Esophagus muscularis mucosa (tissue), 4 donors: ENCODE data around the gene RBP4. TPM values are rescaled to one million over a fixed set of nuclear protein-coding genes. Genes with fewer than 3 reads are reported as not detected.

Source experiments
- DNase-seq: peaks from one replicate; pipeline ENCODE4 v3.0.0-alpha.2; 2017; ENCODE audit errors: extremely low spot score
- H3K27ac ChIP-seq, 4 donors: fragments of 200-600 bp; sonication (generic); replicated peaks in 1 of 4; 1 replicate in 3 of 4; 2 replicates in 1 of 4; pipeline ENCODE4 v1.5.1; 2016 to 2019; ENCODE audit warnings: mild to moderate bottlenecking in 1 of 4
- H3K27me3 ChIP-seq, 4 donors: fragments of 200-600 bp; sonication (generic); one replicate each; pipeline versions ENCODE4 v1.5.1 to v1.6.0; 2016 to 2019
- H3K36me3 ChIP-seq, 4 donors: fragments of 200-600 bp; sonication (generic); one replicate each; pipeline ENCODE4 v1.5.1; 2016 to 2019
- H3K4me1 ChIP-seq, 4 donors: fragments of 200-600 bp; sonication (generic); one replicate each; pipeline ENCODE4 v1.5.1; 2016 to 2019
- H3K4me3 ChIP-seq, 4 donors: fragments of 200-600 bp; sonication (generic); 1 replicate in 2 of 4; 2 replicates in 2 of 4; pipeline ENCODE4 v1.5.1; 2016 to 2019; ENCODE audit warnings: mild to moderate bottlenecking in 4 of 4, moderate library complexity in 1 of 4
- H3K9me3 ChIP-seq, 4 donors: fragments of 200-600 bp; sonication (generic); 1 replicate in 3 of 4; 2 replicates in 1 of 4; pipeline ENCODE4 v1.5.1; 2016 to 2019
- EP300 ChIP-seq: sonication (generic); formaldehyde crosslinking; IDR thresholded peaks from one replicate; pipeline ENCODE4 v1.6.1; 2017; ENCODE audit warnings: antibody characterized with exemption
- POLR2A ChIP-seq: fragments of 450-650 bp; IDR thresholded peaks from one replicate; pipeline ENCODE4 v1.6.1; 2017; ENCODE audit warnings: antibody characterized with exemption, moderate library complexity, mild to moderate bottlenecking, low read depth
- POLR2AphosphoS5 ChIP-seq, 2 donors: sonication (generic); formaldehyde crosslinking; IDR thresholded peaks; one replicate each; pipeline ENCODE4 v1.6.1; 2017; ENCODE audit warnings: antibody characterized with exemption in 2 of 2
- WGBS: methylation state at CpG from one replicate; pipeline ENCODE4 v1.1.5; 2018; 5-methylcytosine and 5-hydroxymethylcytosine counted together
- intact Hi-C: fragments of 100-400 bp; cut with DNase I; formaldehyde crosslinking; loops from one replicate; pipeline ENCODE4 v1.15.1; 2023
- total RNA-seq, 4 donors: library from RNA; depleted of rRNA; stranded (reverse); fragments of >200 nt; gene quantifications; one replicate each; pipeline versions ENCODE4 v1.1.0 to v1.2.1, GENCODE V29; 2016
- TF ChIP-seq, protein P1 (sequence below), 3 experiments: fragments of 200-600 bp in 2 of 3; fragments of 450-650 bp in 1 of 3; sonication (generic) in 2 of 3; IDR thresholded peaks; one replicate each; pipeline ENCODE4 v1.5.1; 2017 to 2019; ENCODE audit warnings: antibody characterized with exemption in 3 of 3, mild to moderate bottlenecking in 2 of 3, moderate library complexity in 1 of 3

Gene RBP4
- total RNA-seq, 4 donors from 2014 or later = 0.83 to 2.0 (median 0.99) TPM; not detected in 1

- WGBS = 69% methylated on average over 1 of the region's 1 CpG
- peaks cover 0 to 33% (median 15%) of the 10 kb centered on the region in 4 donors for H3K27me3 ChIP-seq
- TF ChIP-seq POLR2AphosphoS5 (IDR thresholded peaks at IDR 0.05) (no peak), POLR2A (no peak)
- TF ChIP-seq, protein P1, sequence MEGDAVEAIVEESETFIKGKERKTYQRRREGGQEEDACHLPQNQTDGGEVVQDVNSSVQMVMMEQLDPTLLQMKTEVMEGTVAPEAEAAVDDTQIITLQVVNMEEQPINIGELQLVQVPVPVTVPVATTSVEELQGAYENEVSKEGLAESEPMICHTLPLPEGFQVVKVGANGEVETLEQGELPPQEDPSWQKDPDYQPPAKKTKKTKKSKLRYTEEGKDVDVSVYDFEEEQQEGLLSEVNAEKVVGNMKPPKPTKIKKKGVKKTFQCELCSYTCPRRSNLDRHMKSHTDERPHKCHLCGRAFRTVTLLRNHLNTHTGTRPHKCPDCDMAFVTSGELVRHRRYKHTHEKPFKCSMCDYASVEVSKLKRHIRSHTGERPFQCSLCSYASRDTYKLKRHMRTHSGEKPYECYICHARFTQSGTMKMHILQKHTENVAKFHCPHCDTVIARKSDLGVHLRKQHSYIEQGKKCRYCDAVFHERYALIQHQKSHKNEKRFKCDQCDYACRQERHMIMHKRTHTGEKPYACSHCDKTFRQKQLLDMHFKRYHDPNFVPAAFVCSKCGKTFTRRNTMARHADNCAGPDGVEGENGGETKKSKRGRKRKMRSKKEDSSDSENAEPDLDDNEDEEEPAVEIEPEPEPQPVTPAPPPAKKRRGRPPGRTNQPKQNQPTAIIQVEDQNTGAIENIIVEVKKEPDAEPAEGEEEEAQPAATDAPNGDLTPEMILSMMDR (IDR thresholded peaks at IDR 0.05) = no peak
- no peak for DNase-seq
- H3K36me3 ChIP-seq = no peaks in the 10 kb centered on the region
- peaks cover 7 to 19% (median 16%) of the 10 kb centered on the region in 4 donors for H3K4me1 ChIP-seq
- intact Hi-C loops = no loop called here
- H3K27ac ChIP-seq = no peak overlapping the region
- no peaks in the 10 kb centered on the region for H3K9me3 ChIP-seq
- no peak overlapping the region for H3K4me3 ChIP-seq
Observed at GRCh38 chr10:93597075-93597599, 3.9 kb downstream of the RBP4 start.

DNA sequence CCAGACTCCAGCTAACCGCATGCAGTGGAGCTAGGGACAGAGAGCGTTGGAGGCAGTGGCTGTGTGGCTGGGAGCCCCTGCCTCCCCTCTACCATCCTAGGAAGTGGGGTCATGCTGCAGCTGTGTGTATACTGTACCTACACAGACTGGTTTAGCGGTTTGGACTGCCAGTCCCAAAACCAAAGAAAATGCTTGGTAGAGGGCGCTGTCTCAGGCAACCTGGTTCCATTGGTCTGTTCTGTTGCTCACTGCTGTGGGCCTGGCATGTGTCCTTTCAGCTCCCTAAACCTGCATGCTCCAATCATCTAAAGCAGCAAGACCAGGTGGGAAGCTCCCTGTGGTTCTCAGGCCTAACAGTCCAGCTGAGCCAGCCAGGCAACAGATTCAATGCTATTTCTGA is 4.5 kb downstream of the RBP4 start:
- Histone ChIP-seq H3K36me3 (no peaks in the 10 kb centered on the region), H3K9me3 (no peaks in the 10 kb centered on the region), H3K4me1 (peaks cover 6 to 13% (median 12%) of the 10 kb centered on the region in 4 donors), H3K4me3 (no peak overlapping the region), H3K27ac (no peak overlapping the region), H3K27me3 (peaks cover 0 to 27% (median 10%) of the 10 kb centered on the region in 4 donors)
- intact Hi-C loops = no loop called here
- no CpG with 5 or more reads among the region's 4 CpGs for WGBS
- TF ChIP-seq EP300 = no peak
- no peak for TF ChIP-seq POLR2A
- TF ChIP-seq POLR2AphosphoS5 (IDR thresholded peaks at IDR 0.05) = no peak
- TF ChIP-seq, protein P1 (IDR thresholded peaks at IDR 0.05) = no peak
- no peak for DNase-seq

- TF ChIP-seq POLR2AphosphoS5 (IDR thresholded peaks at IDR 0.05) (no peak), EP300 (no peak), POLR2A (no peak)
- TF ChIP-seq, protein P1 (IDR thresholded peaks at IDR 0.05) = no peak
- Histone ChIP-seq H3K27me3 (peaks cover 0 to 17% (median under 1%) of the 10 kb centered on the region in 4 donors), H3K36me3 (no peaks in the 10 kb centered on the region), H3K9me3 (no peaks in the 10 kb centered on the region), H3K4me3 (no peak overlapping the region), H3K4me1 (peaks cover 0 to 3% (median 3%) of the 10 kb centered on the region in 4 donors), H3K27ac (no peak overlapping the region)
- intact Hi-C loops = no loop called here
- 86% methylated on average over 5 of the region's 5 CpGs for WGBS
- no peak for DNase-seq
Observed at GRCh38 chr10:93595378-93596161, 5.5 kb downstream of the RBP4 start.

DNA sequence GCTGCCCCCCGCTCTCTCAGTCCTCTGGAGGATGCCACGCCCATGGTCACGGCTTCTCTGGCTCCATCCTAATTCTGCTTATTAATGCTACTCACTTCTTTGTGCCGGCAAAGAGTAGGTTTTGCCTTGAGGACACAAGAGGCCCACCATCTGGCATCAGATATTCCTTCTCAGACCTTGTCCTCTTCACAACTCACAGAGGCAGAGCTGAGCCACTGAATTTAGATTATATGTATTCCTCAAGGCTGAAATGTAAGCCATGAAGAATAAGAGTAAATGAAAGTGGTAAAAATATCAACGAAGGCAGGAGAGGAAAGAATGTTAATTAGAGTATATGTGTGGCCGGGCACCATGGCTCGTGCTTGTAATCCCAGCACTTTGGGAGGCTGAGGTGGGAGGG is 6.5 kb downstream of the RBP4 start:
- Histone ChIP-seq H3K4me1 (no peaks in the 10 kb centered on the region), H3K27ac (no peak overlapping the region), H3K27me3 (peaks cover 0 to 7% (median 0%) of the 10 kb centered on the region in 4 donors), H3K36me3 (no peaks in the 10 kb centered on the region), H3K4me3 (no peak overlapping the region), H3K9me3 (no peaks in the 10 kb centered on the region)
- WGBS = 83% methylated on average over 7 of the region's 7 CpGs
- intact Hi-C loops = no loop called here
- no peak for DNase-seq
- TF ChIP-seq EP300 = no peak
- no peak for TF ChIP-seq POLR2A
- TF ChIP-seq, protein P1 (IDR thresholded peaks at IDR 0.05) = no peak
- TF ChIP-seq POLR2AphosphoS5 (IDR thresholded peaks at IDR 0.05) = no peak
